Activated naive CD8-positive, alpha-beta T cell treated with anti-CD3 and anti-CD28 coated beads, Interleukin-2, amount 10 ng/mL, durations not matched to agents 7 days and 5 days (primary cell): ENCODE measurements around the gene CTSG. TPM values are rescaled to one million over a fixed set of nuclear protein-coding genes. Genes with fewer than 3 reads are reported as not detected.
"Not testable (repeated sequence)": the region's sequence is repeated elsewhere in the genome, so short reads cannot be mapped to it uniquely, and the experiment has no call there.

Experiments used
- ATAC-seq: fragments of 150-1000 bp; cut with Tn5 transposase; one replicate; pipeline ENCODE4 v1.10.0; 2021; ENCODE audit warnings: low read depth, moderate library complexity
- POLR2A ChIA-PET: fragments of 350-600 bp; sonication (Branson Sonifier 250); formaldehyde crosslinking; loops from one replicate; lab custom pipeline; 2021; ENCODE audit warnings: antibody characterized with exemption; lab: Charles Lee
- DNase-seq: peaks from one replicate; pipeline ENCODE4 v3.0.0; 2021
- H3K27ac Mint-ChIP-seq: one replicate; pipeline ENCODE4 v1.8.0; 2022; ENCODE audit warnings: mild to moderate bottlenecking, mixed read lengths
- H3K27me3 Mint-ChIP-seq: one replicate; pipeline ENCODE4 v1.8.0; 2022; ENCODE audit warnings: mild to moderate bottlenecking, moderate library complexity, mixed read lengths
- H3K36me3 Mint-ChIP-seq: one replicate; pipeline ENCODE4 v1.8.0; 2021; ENCODE audit warnings: mild to moderate bottlenecking, mixed read lengths
- H3K4me1 Mint-ChIP-seq: one replicate; pipeline ENCODE4 v1.8.0; 2021; ENCODE audit warnings: mixed read lengths
- H3K4me3 Mint-ChIP-seq: one replicate; pipeline ENCODE4 v1.8.0; 2022; ENCODE audit warnings: mild to moderate bottlenecking, moderate library complexity, mixed read lengths
- H3K9me3 Mint-ChIP-seq: one replicate; pipeline ENCODE4 v1.8.0; 2021; ENCODE audit warnings: mixed read lengths
- total RNA-seq, 2 experiments: library from RNA; stranded (reverse); gene quantifications; one replicate each; pipeline ENCODE4 v1.2.3, GENCODE V29; 2021

The CTSG gene
- total RNA-seq, 2 experiments from 2014 or later, result not detected

DNA sequence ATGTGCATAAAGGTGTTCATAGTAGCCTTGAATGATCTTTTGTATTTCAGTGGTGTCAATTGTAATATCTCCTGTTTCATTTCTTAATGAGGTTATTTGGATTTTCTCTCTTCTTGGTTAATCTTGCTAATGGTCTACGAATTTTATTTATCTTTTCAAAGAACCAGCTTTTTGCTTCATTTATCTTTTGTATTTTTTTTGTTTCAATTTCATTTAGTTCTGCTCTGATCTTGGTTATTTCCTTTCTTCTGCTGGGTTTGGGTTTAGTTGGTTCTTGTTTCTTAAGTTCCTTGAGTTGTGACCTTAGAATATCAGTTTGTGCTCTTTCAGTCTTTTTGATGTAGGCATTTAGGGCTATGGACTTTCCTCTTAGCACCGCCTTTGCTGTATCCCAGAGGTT is 15.0 kb upstream of the CTSG start:
- H3K4me1 Mint-ChIP-seq, H3K27ac Mint-ChIP-seq, H3K4me3 Mint-ChIP-seq, ATAC-seq, DNase-seq, POLR2A ChIA-PET: not testable (repeated sequence)
- H3K36me3 Mint-ChIP-seq, result peaks cover 11% of the 10 kb centered on the region
- H3K9me3 Mint-ChIP-seq, result peaks cover 35% of the 10 kb centered on the region
- H3K27me3 Mint-ChIP-seq, result peaks cover 14% of the 10 kb centered on the region

DNA sequence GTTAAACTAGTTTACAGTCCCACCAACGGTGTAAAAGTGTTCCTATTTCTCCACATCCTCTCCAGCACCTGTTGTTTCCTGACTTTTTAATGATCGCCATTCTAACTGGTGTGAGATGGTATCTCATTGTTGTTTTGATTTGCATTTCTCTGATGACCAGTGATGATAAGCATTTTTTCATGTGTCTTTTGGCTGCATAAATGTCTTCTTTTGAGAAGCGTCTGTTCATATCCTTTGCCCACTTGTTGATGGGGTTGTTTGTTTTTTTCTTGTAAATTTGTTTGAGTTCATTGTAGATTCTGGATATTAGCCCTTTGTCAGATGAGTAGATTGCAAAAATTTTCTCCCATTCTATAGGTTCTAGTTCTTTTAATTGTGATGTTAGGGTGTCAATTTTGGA is 8.4 kb upstream of the CTSG start:
- DNase-seq, ATAC-seq, H3K4me1 Mint-ChIP-seq, H3K27ac Mint-ChIP-seq, H3K4me3 Mint-ChIP-seq, POLR2A ChIA-PET, H3K36me3 Mint-ChIP-seq: not testable (repeated sequence)
- H3K9me3 Mint-ChIP-seq, result peaks cover 13% of the 10 kb centered on the region
- H3K27me3 Mint-ChIP-seq, result peaks cover 12% of the 10 kb centered on the region

DNA sequence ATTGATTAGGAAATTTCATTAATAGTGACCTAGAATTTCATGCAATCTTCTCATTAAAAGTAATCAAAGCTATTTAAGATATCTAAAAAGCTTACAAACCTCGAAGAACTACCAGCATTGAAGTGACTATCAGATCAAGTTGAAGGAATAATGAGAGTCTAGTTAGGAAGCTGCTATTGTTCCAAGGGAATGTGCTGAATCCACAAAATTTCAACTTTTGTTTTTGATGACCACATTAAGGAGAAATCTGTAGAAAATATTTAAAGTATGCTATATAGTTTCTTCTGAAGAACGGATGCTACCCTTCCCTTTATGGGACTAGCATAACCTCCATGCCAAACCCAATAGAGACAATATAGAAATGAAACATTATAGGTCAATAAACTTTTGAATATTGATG is 2.5 kb upstream of the CTSG start:
- Mint-ChIP-seq H3K36me3 (no peaks in the 10 kb centered on the region), H3K4me3 (no peak overlapping the region), H3K27ac (no peak overlapping the region), H3K4me1 (peaks cover 7% of the 10 kb centered on the region), H3K9me3 (no peaks in the 10 kb centered on the region), H3K27me3 (peaks cover 9% of the 10 kb centered on the region)
- ATAC-seq, result no peak
- POLR2A ChIA-PET, result no interaction called here
- no peak for DNase-seq

DNA sequence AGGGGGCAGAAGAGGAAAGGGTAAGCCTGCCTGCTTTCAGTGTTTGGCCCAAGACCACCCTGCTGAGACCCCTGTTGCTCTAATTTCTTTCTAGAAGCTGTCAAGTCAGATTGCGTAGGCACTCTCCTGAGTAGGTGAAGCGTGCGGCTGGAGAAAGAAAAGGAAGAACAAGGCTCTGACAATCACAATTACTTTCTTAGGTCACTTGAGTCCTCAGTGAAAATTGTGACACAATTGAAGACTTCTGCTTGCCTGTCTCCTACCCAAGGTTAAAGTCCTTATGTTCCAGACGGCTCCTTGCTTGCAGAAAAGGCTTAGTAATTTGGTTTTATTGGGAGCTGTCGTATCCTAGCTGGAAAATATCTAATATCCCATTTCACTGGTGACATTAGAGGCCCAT is 721 bp upstream of the CTSG start:
- no peak for DNase-seq
- H3K36me3 Mint-ChIP-seq, result no peaks in the 10 kb centered on the region
- POLR2A ChIA-PET, result no interaction called here
- H3K4me1 Mint-ChIP-seq, result peaks cover 7% of the 10 kb centered on the region
- H3K27me3 Mint-ChIP-seq, result peaks cover 8% of the 10 kb centered on the region
- no peak overlapping the region for H3K4me3 Mint-ChIP-seq
- no peaks in the 10 kb centered on the region for H3K9me3 Mint-ChIP-seq
- H3K27ac Mint-ChIP-seq, result no peak overlapping the region
- no peak for ATAC-seq

DNA sequence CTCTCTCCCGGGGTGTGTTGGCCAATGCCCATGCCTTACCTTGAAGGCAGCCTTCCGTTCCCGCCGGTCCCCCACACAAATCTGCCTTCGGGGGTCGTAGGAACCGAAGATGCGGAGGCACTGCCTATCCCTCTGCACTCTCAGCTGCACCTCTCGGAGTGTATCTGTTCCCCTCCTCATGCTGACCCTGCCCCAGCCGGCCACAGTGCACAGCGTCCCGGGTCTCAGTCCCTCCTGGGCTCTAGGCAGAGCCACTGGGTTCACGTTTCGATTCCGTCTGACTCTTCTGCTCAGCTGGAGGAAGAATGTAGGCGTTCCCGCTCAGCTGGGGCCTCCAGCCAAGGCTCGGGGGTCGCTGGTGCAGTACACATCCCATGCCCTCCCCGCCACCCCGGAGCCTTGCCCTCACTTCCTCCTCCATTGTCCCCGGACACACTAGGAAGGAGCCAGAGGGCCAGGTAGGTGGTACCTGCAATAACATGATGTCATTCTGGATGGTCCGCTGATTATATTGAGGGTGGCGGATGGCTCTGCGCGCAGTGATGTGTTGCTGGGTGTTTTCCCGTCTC is 1.8 kb downstream of the CTSG start:
- no peak overlapping the region for H3K27ac Mint-ChIP-seq
- H3K36me3 Mint-ChIP-seq, result peaks cover 1% of the 10 kb centered on the region

DNA sequence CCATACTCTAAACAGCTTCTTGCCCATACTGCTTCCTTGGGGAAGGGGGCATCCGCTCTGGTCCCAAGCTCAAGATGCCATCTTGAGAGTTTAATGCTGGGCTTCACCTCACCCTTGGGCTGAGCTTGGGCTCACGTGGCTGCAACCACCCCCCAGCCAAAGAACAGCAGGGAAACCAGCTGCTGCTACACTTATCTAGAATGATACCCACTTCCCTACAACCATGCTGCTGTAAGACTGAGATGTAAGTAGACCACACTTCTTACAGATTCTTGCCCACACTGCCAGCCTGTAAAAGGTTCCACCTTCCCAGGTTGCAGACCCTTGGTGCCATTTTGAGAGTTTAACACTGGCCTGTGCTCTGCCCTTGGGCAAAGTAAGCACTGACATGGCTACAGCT is 9.7 kb downstream of the CTSG start:
- POLR2A ChIA-PET, result no interaction called here
- peaks cover 8% of the 10 kb centered on the region for H3K36me3 Mint-ChIP-seq
- ATAC-seq (no peak), DNase-seq (no peak)
- peaks cover 28% of the 10 kb centered on the region for H3K9me3 Mint-ChIP-seq
- H3K4me1 Mint-ChIP-seq, result peaks cover 3% of the 10 kb centered on the region
- peaks cover 16% of the 10 kb centered on the region for H3K27me3 Mint-ChIP-seq
- no peak overlapping the region for H3K27ac Mint-ChIP-seq
- H3K4me3 Mint-ChIP-seq, result no peak overlapping the region

More for the DNA sequence above, 1.8 kb downstream of the CTSG start:
- POLR2A ChIA-PET, result no interaction called here
- H3K4me3 Mint-ChIP-seq, result no peak overlapping the region
- H3K27me3 Mint-ChIP-seq, result peaks cover 19% of the 10 kb centered on the region
- no peaks in the 10 kb centered on the region for H3K9me3 Mint-ChIP-seq
- H3K4me1 Mint-ChIP-seq, result peaks cover 9% of the 10 kb centered on the region
- ATAC-seq, result no peak
- no peak for DNase-seq

DNA sequence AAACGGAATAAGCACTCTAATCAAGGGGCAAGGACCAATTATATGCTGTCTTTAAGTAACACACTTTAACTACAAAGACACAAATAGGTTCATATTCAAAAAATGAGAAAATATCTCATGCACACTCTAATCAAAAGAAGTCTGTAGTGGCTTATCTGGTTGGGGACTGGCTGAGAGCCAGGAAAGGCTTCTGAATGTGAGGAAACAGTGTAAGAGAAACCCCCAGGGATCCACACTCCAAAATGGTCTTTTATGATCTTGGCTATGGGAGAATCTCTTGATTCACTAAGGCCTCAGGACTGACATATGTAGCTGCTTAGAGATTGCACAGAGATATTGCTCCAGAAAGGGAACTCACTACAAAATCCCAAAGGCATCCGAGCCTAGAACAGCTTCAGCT is 10.3 kb downstream of the CTSG start:
- H3K9me3 Mint-ChIP-seq, result peaks cover 29% of the 10 kb centered on the region
- H3K36me3 Mint-ChIP-seq, result peaks cover 8% of the 10 kb centered on the region
- H3K4me3 Mint-ChIP-seq, result no peak overlapping the region
- peaks cover 1% of the 10 kb centered on the region for H3K4me1 Mint-ChIP-seq
- no peak for DNase-seq
- ATAC-seq, result no peak
- peaks cover 14% of the 10 kb centered on the region for H3K27me3 Mint-ChIP-seq
- POLR2A ChIA-PET, result no interaction called here
- no peak overlapping the region for H3K27ac Mint-ChIP-seq

DNA sequence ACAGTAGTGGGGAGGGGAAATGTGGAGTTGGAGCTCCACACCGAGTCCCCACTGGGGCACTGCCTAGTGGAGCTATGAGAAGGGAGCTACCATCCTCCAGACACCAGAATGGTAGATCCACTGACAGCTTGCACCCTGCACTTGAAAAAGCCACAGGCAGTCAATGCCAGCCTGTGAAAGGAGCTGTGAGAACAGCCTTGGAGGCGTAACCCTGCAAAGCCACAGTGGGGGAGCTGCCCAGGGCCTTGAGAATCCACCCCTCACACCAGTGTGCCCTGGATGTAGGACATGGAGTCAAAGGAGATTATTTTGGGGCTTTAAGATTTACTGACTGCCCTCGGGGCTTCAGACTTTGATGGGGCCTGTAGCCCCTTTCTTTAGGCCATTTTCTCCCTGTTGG is 12.5 kb downstream of the CTSG start:
- DNase-seq, result no peak
- peaks cover 7% of the 10 kb centered on the region for H3K36me3 Mint-ChIP-seq
- peaks cover 11% of the 10 kb centered on the region for H3K27me3 Mint-ChIP-seq
- no peak for ATAC-seq
- H3K4me3 Mint-ChIP-seq, result no peak overlapping the region
- no peak overlapping the region for H3K27ac Mint-ChIP-seq
- H3K9me3 Mint-ChIP-seq, result peaks cover 30% of the 10 kb centered on the region
- H3K4me1 Mint-ChIP-seq, result peaks cover 1% of the 10 kb centered on the region
- POLR2A ChIA-PET, result no interaction called here

DNA sequence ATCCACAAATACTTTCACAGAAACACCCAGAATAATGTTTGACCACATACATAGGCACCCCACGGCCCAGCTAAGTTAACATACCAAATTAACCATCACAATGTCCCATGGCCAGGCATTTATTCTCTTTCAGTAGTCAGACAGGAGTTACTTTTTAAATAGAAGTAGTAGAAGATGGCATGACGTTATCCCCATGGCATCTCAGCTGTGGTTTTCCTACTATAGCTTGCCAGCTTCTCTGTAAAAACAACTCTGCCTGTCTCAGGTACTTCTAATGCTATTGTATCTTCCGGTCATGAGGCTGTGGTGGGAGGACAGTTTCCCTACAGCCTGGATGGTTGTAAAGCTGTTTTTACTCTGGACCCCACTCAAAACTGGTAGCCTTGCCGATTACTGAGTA is 19.3 kb downstream of the CTSG start:
- H3K4me1 Mint-ChIP-seq, result no peaks in the 10 kb centered on the region
- POLR2A ChIA-PET, result interaction anchor here (0.7 kb wide), 1 partner anchor 73 kb away, joined by 3 read pairs; no protein-coding TSS in a partner anchor
- no peak overlapping the region for H3K4me3 Mint-ChIP-seq
- ATAC-seq (no peak), DNase-seq (no peak)
- H3K27ac Mint-ChIP-seq, result no peak overlapping the region
- H3K9me3 Mint-ChIP-seq, result peaks cover 12% of the 10 kb centered on the region
- H3K27me3 Mint-ChIP-seq, result peaks cover 14% of the 10 kb centered on the region
- no peaks in the 10 kb centered on the region for H3K36me3 Mint-ChIP-seq

DNA sequence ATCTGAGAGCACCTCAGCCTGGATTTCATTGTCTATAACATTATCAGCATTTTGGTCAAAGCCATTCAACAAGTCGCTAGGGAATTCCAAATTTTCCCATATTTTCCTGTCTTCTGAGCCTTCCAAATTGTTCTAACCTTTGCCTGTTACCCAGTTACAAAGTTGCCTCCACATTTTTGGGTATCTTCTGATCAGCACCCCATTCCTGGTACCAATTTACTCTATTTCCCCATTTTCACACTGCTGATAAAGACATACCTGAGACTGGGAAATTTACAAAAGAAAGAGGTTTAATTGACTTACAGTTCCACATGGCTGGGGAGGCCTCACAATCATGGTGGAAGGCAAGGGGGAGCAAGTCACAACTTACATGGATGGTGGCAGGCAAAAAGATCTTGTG is 27.0 kb downstream of the CTSG start:
- H3K4me1 Mint-ChIP-seq, DNase-seq, H3K27ac Mint-ChIP-seq, ATAC-seq, H3K36me3 Mint-ChIP-seq, H3K4me3 Mint-ChIP-seq, POLR2A ChIA-PET, H3K27me3 Mint-ChIP-seq: not testable (repeated sequence)
- H3K9me3 Mint-ChIP-seq, result peaks cover 23% of the 10 kb centered on the region

DNA sequence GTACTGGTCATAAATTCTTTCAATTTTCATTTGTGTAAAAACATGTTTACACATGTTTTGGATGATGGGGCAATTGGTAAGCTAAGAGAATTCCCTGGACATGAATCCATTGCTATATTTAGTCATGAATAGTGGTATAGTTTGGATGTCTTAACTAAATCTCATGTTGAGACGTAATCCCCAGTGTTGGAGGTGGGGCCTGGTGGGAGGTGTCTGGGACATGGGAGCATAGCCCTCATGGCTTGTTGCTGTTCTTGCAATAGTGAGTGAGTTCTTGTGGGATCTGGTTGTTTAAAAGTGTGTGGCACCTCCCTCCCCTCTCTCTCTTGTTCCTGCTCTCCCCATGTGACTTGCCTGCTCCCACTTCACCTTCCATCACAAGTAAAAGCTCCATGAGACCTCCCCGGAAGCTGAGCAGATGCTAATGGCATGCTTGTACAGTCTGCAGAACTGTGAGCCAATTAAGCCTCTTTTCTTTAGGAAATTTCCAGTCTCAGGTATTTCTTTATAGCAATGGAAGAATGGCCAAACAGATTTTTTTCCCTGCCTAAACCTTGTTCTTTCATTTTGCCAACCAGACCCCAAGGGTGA is 33.6 kb downstream of the CTSG start:
- POLR2A ChIA-PET, result no interaction called here
- H3K27ac Mint-ChIP-seq, result no peak overlapping the region
- ATAC-seq (no peak), DNase-seq (no peak)
- H3K36me3 Mint-ChIP-seq, result peaks cover 4% of the 10 kb centered on the region
- H3K4me1 Mint-ChIP-seq, result peaks cover 3% of the 10 kb centered on the region
- H3K9me3 Mint-ChIP-seq, result peaks cover 16% of the 10 kb centered on the region
- no peak overlapping the region for H3K4me3 Mint-ChIP-seq
- peaks cover 11% of the 10 kb centered on the region for H3K27me3 Mint-ChIP-seq

DNA sequence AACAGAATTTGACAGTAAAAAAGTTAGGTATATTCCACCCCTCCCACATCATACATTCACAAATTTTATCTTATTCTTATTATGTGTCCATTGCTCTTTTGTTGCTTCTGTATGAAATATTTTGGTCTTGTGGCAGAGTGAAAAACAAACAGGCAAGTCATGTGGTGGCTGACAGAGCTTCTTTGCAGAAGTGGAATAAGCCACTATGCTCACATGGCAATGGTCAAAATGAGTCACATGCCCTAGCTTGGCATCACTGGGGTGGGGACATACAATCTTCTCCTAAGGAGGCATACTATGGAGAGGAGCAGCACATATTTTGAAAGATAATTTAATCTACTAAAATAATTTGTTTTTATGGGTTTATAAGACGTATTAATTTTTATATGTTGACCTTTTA is 40.3 kb downstream of the CTSG start:
- Mint-ChIP-seq H3K4me1 (peaks cover 10% of the 10 kb centered on the region), H3K36me3 (peaks cover 1% of the 10 kb centered on the region), H3K27ac (no peak overlapping the region), H3K4me3 (no peak overlapping the region), H3K27me3 (peaks cover 4% of the 10 kb centered on the region), H3K9me3 (peaks cover 1% of the 10 kb centered on the region)
- DNase-seq, result no peak
- ATAC-seq, result no peak
- POLR2A ChIA-PET, result no interaction called here

DNA sequence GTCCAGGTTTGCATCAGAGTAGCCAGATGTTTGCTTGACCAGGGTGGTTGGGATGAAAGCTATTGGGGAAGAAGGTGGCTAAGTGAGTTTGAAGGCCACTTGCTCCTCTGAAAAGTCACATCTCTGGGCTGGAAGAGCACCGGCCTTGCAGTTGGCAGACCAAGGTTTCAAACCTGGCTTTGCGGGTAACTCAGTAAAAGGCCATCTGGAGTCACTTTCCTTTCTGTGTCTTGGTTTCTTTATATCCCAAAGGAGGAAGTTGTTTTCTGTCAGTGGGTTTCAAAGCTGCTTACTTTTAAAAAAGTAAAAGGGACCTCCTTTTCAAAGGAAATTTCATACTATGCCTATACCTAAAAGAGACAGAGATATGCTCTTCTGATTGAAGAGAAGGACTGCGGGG is 41.8 kb downstream of the CTSG start:
- Mint-ChIP-seq H3K27me3 (no peaks in the 10 kb centered on the region), H3K27ac (no peak overlapping the region)

DNA sequence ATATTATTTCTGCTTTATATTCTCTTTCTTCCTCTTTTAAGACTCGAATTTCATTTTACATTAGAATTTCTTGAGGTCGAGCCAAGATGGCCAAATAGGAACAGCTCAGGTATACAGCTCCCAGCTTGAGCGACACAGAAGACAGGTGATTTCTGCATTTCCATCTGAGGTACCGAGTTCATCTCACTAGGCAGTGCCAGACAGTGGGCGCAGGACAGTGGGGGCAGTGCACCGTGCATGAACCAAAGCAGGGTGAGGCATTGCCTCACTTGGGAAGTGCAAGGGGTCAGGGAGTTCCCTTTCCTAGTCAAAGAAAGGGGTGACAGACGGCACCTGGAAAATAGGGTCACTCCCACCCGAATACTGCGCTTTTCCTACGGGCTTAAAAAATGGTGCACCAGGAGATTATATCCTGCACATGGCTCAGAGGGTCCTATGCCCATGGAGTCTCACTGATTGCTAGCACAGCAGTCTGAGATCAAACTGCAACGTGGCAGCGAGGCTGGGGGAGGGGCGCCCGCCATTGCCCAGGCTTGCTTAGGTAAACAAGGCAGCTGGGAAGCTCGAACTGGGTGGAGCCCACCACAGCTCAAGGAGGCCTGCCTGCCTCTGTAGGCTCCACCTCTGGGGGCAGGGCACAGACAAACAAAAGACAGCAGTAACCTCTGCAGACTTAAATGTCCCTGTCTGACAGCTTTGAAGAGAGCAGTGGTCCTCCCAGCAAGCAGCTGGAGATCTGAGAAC is 50.0 kb downstream of the CTSG start:
- ATAC-seq, POLR2A ChIA-PET: not testable (repeated sequence)

More for the DNA sequence above, 41.8 kb downstream of the CTSG start:
- no peak for ATAC-seq
- POLR2A ChIA-PET, result no interaction called here
- Mint-ChIP-seq H3K36me3 (peaks cover 1% of the 10 kb centered on the region), H3K4me3 (no peak overlapping the region), H3K4me1 (peaks cover 8% of the 10 kb centered on the region), H3K9me3 (peaks cover 1% of the 10 kb centered on the region)
- DNase-seq, result no peak

More for the DNA sequence above, 50.0 kb downstream of the CTSG start:
- not testable (repeated sequence) for H3K4me3 Mint-ChIP-seq, H3K36me3 Mint-ChIP-seq, DNase-seq, H3K9me3 Mint-ChIP-seq, H3K27ac Mint-ChIP-seq, H3K4me1 Mint-ChIP-seq
- H3K27me3 Mint-ChIP-seq, result peaks cover 18% of the 10 kb centered on the region
